Measurements from ENCODE around the gene SCFD2. TPM values are rescaled to one million over a fixed set of nuclear protein-coding genes. Genes with fewer than 3 reads are reported as not detected.

SCFD2 gene
- total RNA-seq, 3 donors from 2014 or later = 22.8 to 33.8 (median 25.0) TPM

- Histone ChIP-seq H3K9me3 (no peaks in the 10 kb centered on the region), H3K27ac (no peak overlapping the region), H3K27me3 (no peaks in the 10 kb centered on the region), H3K4me1 (no peaks in the 10 kb centered on the region), H3K4me3 (no peak overlapping the region), H3K36me3 (no peaks in the 10 kb centered on the region)
- no peak for DNase-seq (ENCODE audit: low spot score in 2 of 2)
- TF ChIP-seq, protein P1, sequence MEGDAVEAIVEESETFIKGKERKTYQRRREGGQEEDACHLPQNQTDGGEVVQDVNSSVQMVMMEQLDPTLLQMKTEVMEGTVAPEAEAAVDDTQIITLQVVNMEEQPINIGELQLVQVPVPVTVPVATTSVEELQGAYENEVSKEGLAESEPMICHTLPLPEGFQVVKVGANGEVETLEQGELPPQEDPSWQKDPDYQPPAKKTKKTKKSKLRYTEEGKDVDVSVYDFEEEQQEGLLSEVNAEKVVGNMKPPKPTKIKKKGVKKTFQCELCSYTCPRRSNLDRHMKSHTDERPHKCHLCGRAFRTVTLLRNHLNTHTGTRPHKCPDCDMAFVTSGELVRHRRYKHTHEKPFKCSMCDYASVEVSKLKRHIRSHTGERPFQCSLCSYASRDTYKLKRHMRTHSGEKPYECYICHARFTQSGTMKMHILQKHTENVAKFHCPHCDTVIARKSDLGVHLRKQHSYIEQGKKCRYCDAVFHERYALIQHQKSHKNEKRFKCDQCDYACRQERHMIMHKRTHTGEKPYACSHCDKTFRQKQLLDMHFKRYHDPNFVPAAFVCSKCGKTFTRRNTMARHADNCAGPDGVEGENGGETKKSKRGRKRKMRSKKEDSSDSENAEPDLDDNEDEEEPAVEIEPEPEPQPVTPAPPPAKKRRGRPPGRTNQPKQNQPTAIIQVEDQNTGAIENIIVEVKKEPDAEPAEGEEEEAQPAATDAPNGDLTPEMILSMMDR (IDR thresholded peaks at IDR 0.05) = no peak
- no peak for TF ChIP-seq POLR2A (IDR thresholded peaks at IDR 0.05)
- no peak for TF ChIP-seq POLR2AphosphoS5 (IDR thresholded peaks at IDR 0.05)
- intact Hi-C loops (cut with DNase I; ENCODE audit: low total_unique reads) = no loop called here
These were observed 321.8 kb downstream of the SCFD2 start for GRCh38 chr4:53043891-53044650.

GRCh38 chr4:53043055-53043454 lies 322.8 kb downstream of the SCFD2 start:
- Histone ChIP-seq H3K27me3 (no peaks in the 10 kb centered on the region), H3K9me3 (no peaks in the 10 kb centered on the region), H3K27ac (no peak overlapping the region), H3K4me3 (no peak overlapping the region), H3K4me1 (no peaks in the 10 kb centered on the region), H3K36me3 (no peaks in the 10 kb centered on the region)
- intact Hi-C loops (cut with DNase I; ENCODE audit: low total_unique reads) = no loop called here
- TF ChIP-seq, protein P1 (IDR thresholded peaks at IDR 0.05) = no peak
- TF ChIP-seq POLR2AphosphoS5 (IDR thresholded peaks at IDR 0.05) (no peak), POLR2A (IDR thresholded peaks at IDR 0.05) (no peak)
- DNase-seq (ENCODE audit: low spot score in 2 of 2) = no peak

DNA sequence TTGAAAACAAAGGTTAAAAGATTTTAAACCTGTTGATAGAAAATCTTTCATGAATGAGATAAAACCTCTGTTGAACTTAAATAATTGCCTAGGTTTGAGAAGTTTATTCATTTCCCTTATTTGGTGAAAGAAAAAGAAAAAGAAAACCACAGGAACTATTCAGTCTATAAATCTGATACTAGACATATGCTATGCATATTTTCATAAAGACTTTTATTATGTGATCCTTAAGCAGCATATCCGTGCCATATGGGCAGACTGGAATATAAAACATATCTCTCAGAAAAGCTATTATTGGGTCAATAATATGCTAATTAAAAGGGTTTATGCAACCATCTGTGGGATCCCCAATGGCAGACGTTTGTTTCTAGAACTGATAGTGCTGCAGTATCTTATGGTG lies 325.0 kb downstream of the SCFD2 start:
- DNase-seq (ENCODE audit: low spot score in 2 of 2) = no peak
- Histone ChIP-seq H3K4me1 (no peaks in the 10 kb centered on the region), H3K27me3 (no peaks in the 10 kb centered on the region), H3K9me3 (peaks cover 0 to 4% of the 10 kb centered on the region in 2 donors), H3K4me3 (no peak overlapping the region), H3K27ac (no peak overlapping the region), H3K36me3 (no peaks in the 10 kb centered on the region)
- intact Hi-C loops (cut with DNase I; ENCODE audit: low total_unique reads) = no loop called here
- TF ChIP-seq POLR2A (IDR thresholded peaks at IDR 0.05) = no peak
- no peak for TF ChIP-seq POLR2AphosphoS5 (IDR thresholded peaks at IDR 0.05)

DNA sequence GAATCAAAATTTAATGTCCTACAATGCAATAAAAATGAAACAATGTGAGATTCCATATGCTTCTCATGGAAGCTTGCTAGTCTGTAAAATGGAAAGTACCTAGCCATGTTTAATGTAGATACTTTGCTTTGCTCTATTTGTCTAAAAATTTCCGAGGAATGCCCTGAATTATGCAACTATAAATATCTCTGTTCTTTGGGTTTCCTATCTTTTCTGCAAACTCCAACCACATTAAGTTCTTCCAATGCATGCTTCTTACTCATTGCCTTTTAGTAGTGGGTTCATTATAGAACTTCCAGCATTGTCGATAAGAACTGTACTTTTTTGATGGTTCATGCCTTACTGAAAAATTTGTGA lies 325.4 kb downstream of the SCFD2 start:
- Histone ChIP-seq H3K4me1 (no peaks in the 10 kb centered on the region), H3K36me3 (no peaks in the 10 kb centered on the region), H3K4me3 (no peak overlapping the region), H3K9me3 (peaks cover 0 to 4% of the 10 kb centered on the region in 2 donors), H3K27ac (no peak overlapping the region), H3K27me3 (no peaks in the 10 kb centered on the region)
- intact Hi-C loops (cut with DNase I; ENCODE audit: low total_unique reads) = no loop called here
- TF ChIP-seq POLR2AphosphoS5 (IDR thresholded peaks at IDR 0.05) = no peak
- TF ChIP-seq, protein P1 (IDR thresholded peaks at IDR 0.05) = no peak
- TF ChIP-seq POLR2A (IDR thresholded peaks at IDR 0.05) = no peak
- DNase-seq (ENCODE audit: low spot score in 2 of 2) = no peak

DNA sequence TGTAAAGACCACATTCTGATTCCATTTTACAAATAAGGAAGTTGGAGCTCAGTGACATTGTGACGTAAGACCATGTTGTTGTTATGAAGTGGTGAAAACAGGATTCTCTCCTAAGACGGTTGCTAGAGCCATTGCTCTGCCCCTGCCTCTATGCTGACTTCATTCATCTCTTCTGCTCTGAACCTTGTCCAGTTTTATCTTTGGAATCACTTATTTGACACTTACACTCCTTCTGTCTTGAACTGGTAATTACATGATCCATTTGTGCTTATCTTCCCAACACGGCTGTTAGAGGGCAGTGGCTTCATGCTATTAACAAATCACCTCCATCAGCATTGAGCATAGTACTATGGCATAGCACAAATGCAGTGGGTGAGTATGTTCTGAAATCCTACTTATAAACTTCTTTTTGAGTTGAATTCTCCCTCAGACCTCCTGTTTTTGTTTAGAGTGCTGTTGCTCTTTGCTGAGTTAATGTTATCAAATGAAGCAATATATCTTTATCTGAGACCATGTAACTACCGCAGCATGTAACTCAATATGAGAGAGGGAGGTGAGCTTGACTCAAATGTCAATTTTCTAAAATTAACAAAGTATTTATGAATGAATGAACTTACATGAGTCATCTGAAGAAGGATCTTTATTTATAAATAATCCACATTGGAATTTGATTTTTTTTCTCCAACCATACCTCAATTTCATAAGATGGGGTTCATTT lies 326.0 kb downstream of the SCFD2 start:
- no peaks in the 10 kb centered on the region for H3K4me1 ChIP-seq
- TF ChIP-seq POLR2AphosphoS5 (IDR thresholded peaks at IDR 0.05) (no peak), POLR2A (IDR thresholded peaks at IDR 0.05) (no peak)
- TF ChIP-seq, protein P1 (IDR thresholded peaks at IDR 0.05) = no peak
- intact Hi-C loops (cut with DNase I; ENCODE audit: low total_unique reads) = no loop called here
- no peak overlapping the region for H3K4me3 ChIP-seq
- DNase-seq (ENCODE audit: low spot score in 2 of 2) = no peak
- H3K27me3 ChIP-seq = no peaks in the 10 kb centered on the region
- H3K27ac ChIP-seq = no peak overlapping the region
- no peaks in the 10 kb centered on the region for H3K36me3 ChIP-seq
- H3K9me3 ChIP-seq = peaks cover 0 to 6% of the 10 kb centered on the region in 2 donors
